HEK293T (cell line): ENCODE data around the gene REN.

ENCODE experiments used
- BHLHE40 ChIP-seq: fragments of 450-650 bp; IDR thresholded peaks from 2 replicates; pipeline ENCODE4 v1.6.1; 2016; ENCODE audit warnings: mild to moderate bottlenecking, moderate library complexity, borderline replicate concordance
- FOXA1 ChIP-seq: fragments of 450-650 bp; IDR thresholded peaks from 2 replicates; pipeline ENCODE4 v1.6.1; 2016; ENCODE audit warnings: mild to moderate bottlenecking
- HDGF ChIP-seq: fragments of 450-650 bp; IDR thresholded peaks from 2 replicates; pipeline ENCODE4 v1.6.1; 2017; ENCODE audit warnings: antibody characterized with exemption, borderline replicate concordance
- SP1 ChIP-seq: fragments of 450-650 bp; IDR thresholded peaks from 2 replicates; pipeline ENCODE4 v1.6.1; 2017
- SUZ12 ChIP-seq: fragments of 450-650 bp; IDR thresholded peaks from 2 replicates; pipeline ENCODE4 v1.6.1; 2016; ENCODE audit warnings: mild to moderate bottlenecking
- TARDBP ChIP-seq: fragments of 450-650 bp; IDR thresholded peaks from 2 replicates; pipeline ENCODE4 v1.6.1; 2016

GRCh38 chr1:204128464-204128963 is 37.6 kb downstream of the REN start:
- TF ChIP-seq TARDBP: no peak
- TF ChIP-seq FOXA1: no peak
- no peak for TF ChIP-seq BHLHE40
- no peak for TF ChIP-seq SUZ12
- no peak for TF ChIP-seq SP1
- no peak for TF ChIP-seq HDGF
